Stimulated activated CD4-positive, alpha-beta T cell treated with anti-CD3 and anti-CD28 coated beads, Interleukin-4, amount 100 ng/mL, for 1 hour (primary cell): Measurements from ENCODE around the gene NF1.
"Not testable (repeated sequence)": the region's sequence is repeated elsewhere in the genome, so short reads cannot be mapped to it uniquely, and the experiment has no call there.

Experiments
- DNase-seq: peaks from one replicate; pipeline ENCODE4 v3.0.0-alpha.2; 2020

Gene NF1

GRCh38 chr17:31364012-31364411 lies 269.2 kb downstream of the NF1 start:
- no peak for DNase-seq

DNA sequence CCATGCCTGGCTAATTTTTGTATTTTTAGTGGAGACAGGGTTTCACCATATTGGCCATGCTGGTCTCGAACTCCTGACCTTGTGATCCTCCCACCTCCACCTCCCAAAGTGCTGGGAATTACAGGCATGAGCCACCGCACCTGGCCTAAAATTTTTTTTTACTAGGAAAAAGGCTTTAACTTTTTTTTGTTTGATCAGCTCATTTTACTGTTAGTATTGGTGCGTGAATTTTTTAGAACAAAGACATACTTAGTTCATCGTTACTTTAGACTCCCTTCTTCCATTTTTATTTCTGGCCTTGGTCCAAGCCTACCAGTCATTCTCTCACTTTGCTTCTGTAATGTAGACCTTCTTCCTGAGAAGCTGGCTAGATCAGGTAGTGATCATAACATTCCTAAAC lies 271.3 kb downstream of the NF1 start:
- no peak for DNase-seq

- DNase-seq = no peak
Observed at GRCh38 chr17:31369266-31369665, 274.5 kb downstream of the NF1 start.

GRCh38 chr17:31371511-31372097 lies 276.8 kb downstream of the NF1 start:
- DNase-seq = no peak

DNA sequence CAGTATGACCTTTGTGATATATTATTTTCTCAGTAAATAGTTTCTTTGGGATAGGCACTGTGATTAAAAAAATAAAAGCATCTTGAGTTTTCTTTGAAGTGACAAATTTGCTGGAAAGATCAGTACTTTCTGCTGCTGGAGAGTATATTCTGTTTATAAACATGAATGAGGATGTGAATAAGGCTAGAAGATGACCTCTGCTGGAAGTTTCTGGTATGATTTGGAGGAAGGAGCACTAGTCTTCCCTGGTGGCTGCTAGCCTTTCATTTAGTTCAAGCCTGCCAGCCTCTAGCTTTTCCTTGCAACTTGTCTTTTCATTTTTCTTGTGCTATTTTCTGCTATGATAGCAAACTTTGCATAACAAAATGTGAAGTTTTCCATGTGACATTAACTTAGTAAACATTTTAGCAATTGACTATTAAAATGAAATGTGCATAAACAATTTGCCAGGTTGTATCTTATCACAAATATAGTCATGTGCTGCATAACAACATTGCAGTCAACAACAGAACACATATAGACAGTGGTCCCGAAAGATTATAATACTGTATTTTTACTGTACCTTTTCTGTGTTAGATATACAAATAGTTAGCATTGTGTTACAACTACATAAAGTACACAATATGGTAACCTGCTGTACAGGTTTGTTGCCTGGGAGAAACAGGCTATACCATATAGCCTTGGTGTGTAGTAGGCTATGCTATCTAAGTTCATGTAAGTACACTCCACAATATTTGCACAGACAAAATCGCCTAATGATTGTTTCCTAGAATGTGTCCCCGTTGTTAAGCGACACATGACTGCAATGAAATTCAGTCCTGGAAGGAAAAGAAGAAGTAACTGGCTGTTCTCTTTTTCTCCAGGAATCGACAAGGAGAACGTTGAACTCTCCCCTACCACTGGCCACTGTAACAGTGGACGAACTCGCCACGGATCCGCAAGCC lies 278.6 kb downstream of the NF1 start:
- DNase-seq = no peak

GRCh38 chr17:31374094-31374447 lies 279.3 kb downstream of the NF1 start:
- DNase-seq = no peak

DNA sequence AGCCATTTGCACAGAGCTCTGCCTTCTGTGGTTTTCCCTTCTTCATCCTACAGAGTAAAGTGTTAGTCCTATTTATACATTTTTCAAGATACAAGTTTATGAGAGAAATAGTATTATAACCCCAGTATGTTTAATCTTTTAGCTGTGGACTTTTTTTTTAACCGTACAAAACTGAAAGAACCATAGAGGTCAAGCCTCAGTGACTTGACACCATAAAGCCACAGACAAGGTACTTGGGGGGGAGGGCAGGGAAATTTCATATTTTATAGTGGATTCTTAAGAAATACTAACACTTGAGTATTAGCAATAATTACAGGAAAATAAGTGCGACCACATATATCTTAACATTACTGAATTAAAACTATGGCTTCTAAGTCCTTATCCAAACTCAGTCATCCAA lies 279.7 kb downstream of the NF1 start:
- DNase-seq = no peak

- no peak for DNase-seq
Observed at GRCh38 chr17:31378638-31379037, 283.9 kb downstream of the NF1 start.

- DNase-seq = no peak
Observed at GRCh38 chr17:31379597-31380205, 284.9 kb downstream of the NF1 start.

GRCh38 chr17:31381165-31381668 lies 286.4 kb downstream of the NF1 start:
- DNase-seq = no peak

GRCh38 chr17:31382668-31383275 lies 288.0 kb downstream of the NF1 start:
- DNase-seq = not testable (repeated sequence)

- DNase-seq = not testable (repeated sequence)
Observed at GRCh38 chr17:31383488-31383887, 288.7 kb downstream of the NF1 start.

GRCh38 chr17:31385428-31386285 lies 290.9 kb downstream of the NF1 start:
- DNase-seq = no peak

GRCh38 chr17:31386542-31387075 lies 291.8 kb downstream of the NF1 start:
- DNase-seq = no peak

DNA sequence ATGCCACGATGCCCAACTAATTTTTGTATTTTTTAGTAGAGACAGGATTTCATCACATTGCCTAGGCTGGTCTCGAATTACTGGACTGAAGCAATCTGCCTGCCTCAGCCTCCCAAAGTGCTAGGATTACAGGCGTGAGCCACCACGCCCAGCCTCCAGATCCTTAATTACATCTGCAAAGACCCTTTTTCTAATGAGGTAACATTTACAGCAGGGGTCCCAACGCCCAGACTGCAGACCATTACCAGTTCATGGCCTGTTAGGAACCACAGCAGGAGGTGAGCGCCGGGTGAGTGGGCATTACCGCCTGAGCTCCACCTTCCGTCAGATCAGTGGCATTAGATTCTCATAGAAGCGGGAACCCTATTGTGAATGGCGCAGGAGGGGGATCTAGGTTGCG lies 292.7 kb downstream of the NF1 start:
- DNase-seq = no peak

GRCh38 chr17:31388351-31388750 lies 293.6 kb downstream of the NF1 start:
- DNase-seq = no peak

- peak; percentile 44 for DNase-seq
Observed at GRCh38 chr17:31388770-31389656, 294.2 kb downstream of the NF1 start.

DNA sequence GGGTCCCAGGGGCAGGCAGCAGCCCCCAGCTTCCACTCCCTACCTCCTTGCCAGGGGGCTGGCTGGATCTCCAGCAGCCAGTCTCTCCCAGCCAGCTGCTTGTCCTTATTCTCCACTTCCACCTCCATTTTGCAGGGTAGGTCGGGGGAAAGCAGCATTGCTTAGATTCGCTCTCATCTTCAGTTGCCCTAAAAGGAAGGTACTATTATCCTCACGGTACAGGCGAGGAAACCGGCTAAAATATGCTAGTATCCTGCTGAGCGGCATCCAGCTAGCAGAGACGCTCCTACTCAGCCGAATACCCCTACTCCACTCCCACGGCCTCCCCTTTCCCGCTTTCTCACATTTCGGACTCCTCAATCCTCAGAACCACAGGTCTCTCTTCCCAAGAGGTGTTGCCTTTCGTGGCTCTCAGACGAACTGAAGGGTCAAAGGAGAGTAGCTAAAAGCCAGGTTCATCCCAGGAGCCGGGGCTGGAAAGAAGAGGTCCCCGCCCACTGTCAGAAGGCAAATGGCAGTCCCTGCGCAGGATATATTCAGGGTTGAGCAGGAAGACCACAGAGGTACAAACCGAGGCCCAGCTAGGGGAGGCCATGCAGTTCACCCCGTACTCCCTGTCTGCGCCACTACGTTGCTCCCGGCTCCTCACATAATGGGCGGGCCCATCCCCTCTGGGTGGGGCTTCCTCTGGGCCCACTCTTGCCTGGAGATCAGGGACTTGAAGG lies 295.0 kb downstream of the NF1 start:
- DNase-seq = no peak

DNA sequence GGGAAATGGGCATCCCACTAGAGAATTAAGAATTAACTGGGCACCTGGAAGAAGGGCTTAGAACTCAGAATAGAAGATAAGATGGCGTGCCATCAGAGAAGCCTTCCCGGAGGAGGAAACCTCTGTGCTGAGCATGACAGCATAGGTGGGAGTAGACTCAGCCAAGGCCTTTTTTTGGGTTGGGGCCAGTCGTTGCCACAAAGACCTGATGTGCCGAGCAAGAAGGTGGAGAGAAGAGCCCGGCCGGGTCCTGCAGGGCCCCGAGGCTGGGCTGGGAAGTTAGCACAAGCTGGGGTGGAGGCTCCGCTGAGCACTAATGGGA lies 295.6 kb downstream of the NF1 start:
- DNase-seq = no peak

DNA sequence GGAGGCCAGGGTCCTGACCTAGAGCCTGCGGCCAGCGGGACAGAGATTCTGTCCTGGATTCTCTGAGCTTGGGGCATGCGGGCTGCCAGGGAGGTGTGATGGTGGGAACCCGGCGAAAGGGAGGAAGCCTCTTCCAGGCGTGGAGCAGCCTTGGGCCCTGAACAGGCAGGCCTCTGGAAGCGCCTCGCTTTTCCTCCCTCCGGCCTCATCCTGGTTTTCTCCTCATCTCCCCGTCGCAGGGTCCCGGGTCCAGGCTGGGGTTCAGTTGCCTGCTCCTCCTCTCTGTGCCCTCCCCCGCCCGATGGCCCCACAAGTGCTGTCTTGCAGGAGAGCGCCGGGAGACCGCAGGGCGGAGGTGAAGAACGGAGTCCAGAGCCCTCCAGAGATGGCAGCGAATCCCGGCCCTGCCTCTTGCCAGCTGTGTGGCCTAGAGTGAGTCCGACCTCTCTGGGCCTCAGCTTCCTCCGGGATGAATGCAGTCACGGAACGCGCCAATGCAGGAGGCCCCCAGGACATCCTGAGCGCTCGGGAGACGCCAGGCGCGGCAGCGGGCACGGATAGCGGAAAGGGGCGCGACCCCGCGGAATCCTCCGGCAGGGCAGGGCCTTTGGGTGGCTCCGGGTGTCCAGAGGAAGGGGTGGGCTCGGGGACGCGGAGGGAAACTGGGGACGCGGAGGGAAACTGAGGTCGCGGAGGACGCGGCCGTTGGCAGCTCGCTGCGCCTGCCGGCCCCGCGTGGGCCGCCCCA lies 296.1 kb downstream of the NF1 start:
- no peak for DNase-seq
